Hematopoietic multipotent progenitor cell treated with erythropoietin and hydrocortisone succinate and interleukin-3 and kit ligand, for 15 days (in vitro differentiated cells): Measurements from ENCODE around the gene ITSN2.
A peak's percentile ranks its signal among the peaks of the same experiment; 100 is the strongest.
"Not testable (repeated sequence)": the region's sequence is repeated elsewhere in the genome, so short reads cannot be mapped to it uniquely, and the experiment has no call there.

ENCODE experiments used
- DNase-seq: peaks from one replicate; pipeline ENCODE4 v3.0.0-alpha.2; 2015; ENCODE audit warnings: low spot score

ITSN2 gene

GRCh38 chr2:24363301-24363700, 3.0 kb upstream of the ITSN2 start:
- no peak for DNase-seq

DNA sequence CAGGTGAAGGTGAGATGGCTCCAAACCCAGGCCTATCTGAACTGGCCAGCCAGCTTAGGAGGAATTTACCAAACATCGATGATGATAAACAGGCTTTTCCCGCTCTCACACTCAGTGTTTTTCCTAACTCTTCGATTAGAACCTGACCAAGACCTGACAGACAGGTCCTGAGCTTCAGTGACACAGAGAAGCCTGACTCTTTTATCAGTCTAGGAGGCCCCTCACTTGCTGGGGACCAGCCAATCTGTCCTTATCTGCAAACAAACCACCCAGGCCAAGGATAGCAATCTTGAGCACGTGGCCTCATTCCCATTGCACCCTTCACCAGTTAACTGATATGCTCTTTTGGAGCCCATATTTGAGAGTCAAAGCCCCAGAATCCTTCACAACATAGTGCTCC, 1.9 kb upstream of the ITSN2 start:
- DNase-seq = no peak

- no peak for DNase-seq
Observed at GRCh38 chr2:24360963-24361330, 611 bp upstream of the ITSN2 start.

DNA sequence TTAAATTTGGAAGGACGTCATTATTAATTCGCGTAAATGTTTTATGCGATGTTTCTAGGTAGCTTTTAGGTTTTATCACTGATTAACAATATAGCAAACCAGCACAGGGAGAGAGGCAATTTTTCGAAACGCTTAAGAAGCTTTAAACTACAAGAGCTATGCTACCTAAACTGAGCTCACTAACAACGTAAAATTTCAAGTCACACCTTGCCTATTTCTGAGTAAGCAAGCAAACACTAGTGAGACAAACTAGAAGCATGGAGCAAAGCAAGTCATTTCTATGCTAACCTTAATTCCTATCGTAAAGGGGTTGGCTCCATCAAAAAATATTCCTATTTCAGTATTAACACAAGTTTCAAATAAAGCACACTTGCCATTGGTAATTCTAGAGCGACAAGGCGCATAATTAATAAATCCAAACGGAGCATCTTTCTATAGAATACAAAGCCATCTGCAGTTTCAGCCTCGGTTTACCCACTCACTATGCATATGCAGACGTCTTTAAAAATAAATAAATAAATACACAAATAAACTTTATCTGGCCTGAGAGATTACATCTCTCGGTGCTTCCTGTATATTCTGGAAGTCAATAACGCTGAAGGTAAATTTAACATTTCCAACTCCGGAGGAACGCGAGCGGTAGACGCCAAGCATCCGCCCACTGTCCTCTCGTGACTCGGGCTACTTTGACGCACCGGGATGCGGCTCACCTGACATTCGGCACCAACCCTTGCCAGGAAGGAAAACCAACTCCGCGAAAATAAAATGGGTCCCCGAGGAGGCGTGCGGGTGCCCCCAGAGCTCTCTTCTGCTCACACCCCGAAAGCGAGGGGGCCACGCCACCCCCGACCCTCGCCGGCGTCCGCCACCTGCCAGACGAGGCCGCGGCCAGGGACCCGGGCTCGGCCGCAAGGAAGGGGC, 947 bp downstream of the ITSN2 start:
- DNase-seq = peak; percentile 32

DNA sequence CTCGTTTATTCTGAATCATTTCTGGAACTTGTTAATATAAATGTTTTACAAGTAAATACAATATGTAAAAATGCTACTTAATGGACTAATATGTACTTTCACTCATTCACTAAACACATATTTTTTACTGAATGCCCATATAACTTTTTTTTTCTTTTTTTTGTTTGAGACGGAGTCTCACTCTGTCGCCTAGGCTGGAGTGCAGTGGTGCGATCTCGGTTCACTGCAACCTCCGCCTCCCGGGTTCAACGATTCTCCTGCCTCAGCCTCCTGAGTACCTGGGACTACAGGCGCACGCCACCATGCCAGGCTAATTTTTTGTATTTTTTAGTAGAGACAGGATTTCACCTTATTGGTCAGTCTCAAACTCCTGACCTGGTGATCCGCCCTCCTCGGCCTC, 2.6 kb downstream of the ITSN2 start:
- not testable (repeated sequence) for DNase-seq

DNA sequence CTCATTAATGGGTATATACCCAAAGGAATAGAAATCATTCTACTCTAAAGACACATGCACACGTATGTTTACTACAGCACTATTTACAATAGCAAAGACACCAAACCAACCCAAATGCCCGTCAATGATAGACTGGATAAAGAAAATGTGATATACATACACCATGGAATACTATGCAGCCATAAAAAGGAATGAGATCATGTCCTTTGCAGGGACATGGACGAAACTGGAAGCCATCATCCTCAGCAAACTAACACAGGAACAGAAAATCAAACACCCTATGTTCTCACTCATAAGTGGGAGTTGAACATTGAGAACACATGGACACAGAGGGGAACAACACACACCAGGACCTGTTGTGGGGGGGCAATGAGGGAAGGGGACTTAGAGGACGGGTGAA, 3.2 kb downstream of the ITSN2 start:
- not testable (repeated sequence) for DNase-seq

GRCh38 chr2:24354957-24355356, 5.4 kb downstream of the ITSN2 start:
- no peak for DNase-seq

DNA sequence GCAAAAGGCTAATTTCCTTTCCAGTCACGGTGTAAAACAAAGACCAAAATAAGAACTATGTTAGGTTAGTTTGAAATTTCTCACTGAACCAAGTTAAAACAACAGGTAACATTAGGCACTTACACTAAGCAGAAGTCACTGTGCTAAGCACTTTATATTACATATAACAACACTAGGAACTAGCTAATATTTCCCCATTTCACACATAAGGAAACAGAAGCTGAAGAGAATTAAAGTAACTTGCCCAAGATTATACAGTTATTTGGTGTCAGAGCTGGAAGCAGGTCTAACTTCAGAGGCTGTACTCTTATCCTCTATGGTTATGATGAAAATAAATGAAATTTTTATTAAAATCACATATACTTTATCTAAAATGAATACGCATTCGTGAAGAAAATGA, 5.9 kb downstream of the ITSN2 start:
- DNase-seq = no peak

GRCh38 chr2:24353973-24354372, 6.4 kb downstream of the ITSN2 start:
- DNase-seq = no peak

DNA sequence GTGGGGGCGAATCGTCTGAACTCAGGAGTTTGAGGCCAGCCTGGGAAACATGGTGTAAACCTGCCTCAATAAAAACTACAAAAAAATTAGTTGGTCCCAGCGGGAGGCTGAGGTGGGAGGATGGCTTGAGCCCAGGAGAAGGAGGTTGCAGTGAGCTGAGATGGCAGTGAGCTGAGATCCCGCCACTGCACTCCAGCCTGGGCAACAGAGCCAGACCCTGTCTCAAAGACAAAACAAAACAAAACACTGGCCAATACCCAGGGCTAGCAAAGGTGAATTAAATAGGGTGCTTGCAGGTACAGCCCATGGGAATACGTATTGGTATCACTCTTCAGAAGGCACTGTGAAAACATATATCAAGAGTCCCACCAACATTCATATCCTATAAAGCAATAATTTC, 7.0 kb downstream of the ITSN2 start:
- DNase-seq = no peak

- no peak for DNase-seq
Observed at GRCh38 chr2:24352664-24353063, 7.7 kb downstream of the ITSN2 start.

GRCh38 chr2:24351981-24352380, 8.4 kb downstream of the ITSN2 start:
- DNase-seq = no peak

DNA sequence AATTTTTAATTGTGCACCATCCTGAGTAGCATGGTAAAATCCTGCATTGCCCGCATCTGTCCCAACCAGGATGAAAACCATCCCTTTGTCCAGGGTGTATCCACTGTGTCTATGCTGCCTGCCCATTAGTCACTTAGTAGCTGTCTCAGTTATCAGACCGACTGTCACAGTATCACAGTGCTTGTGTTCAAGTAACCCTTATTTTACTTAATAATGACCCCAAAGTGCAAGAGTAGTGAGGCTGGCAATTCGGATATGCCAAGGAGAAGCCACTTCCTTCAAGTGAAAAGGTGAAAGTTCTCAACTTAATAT, 8.8 kb downstream of the ITSN2 start:
- no peak for DNase-seq

DNA sequence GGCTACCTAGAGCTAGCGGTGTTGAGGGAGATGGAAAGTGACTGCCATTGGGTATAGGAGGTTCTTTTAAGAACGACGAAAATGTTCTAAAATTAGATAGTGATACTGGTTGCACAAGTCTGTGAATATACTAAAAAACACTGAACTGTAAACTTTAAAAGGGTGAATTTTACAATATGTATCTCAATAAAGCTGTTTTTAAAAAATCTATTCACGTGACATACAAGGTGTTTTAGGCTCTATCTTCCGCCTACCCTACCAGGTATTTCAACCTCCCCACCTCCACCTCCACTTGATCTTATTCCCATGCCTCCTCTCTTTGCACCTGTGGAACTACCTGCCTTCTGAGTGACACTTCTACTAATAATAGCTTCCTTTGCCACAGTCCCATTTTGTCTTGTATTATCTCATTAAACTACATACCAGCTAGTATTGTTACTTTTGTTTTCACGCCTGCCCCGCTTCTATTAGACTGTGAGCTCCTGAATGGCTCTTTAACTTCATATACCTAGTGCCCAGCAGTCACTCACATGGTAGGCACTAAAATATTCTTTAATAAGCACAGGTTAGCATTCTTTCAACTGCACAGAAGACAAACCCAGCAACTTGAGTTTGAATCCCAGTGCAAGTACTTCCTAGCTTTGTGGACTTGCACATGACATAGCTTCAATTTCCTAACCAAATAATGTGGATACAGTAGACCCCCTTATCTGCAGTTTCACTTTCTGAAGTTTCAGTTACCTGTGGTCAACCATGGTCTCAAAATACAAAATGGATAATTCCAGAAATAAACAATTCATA, 9.3 kb downstream of the ITSN2 start:
- no peak for DNase-seq

- no peak for DNase-seq
Observed at GRCh38 chr2:24349097-24349496, 11.2 kb downstream of the ITSN2 start.

- DNase-seq = no peak
Observed at GRCh38 chr2:24345937-24346336, 14.4 kb downstream of the ITSN2 start.

DNA sequence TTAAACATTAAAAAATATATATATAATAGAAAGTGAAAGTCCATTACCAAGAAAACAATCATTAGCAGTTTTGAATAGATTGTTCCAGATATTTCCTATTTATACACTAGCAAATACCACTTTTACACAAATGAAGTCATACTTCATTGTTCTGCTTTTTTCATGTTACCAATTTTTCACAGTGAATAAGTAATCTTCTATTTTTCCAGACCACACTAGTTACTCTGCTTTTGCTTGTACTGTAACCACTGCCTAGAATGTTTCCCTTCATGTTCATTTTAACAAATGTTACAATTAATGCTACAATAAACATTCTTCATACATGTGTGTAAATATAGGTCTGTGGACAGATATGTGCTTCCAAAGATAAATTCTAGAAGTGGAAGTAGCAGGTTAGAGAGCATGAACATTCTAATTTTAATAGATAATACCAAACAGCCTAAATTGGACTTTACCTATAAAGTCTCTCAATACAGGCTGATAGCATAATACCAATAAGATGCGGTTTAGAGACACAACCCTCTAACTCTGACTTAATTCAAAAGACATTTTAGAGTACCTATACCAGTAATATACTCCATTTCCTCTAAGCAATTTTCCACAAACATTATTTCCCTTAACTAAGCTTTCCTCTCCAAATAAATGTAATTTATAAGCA, 17.0 kb downstream of the ITSN2 start:
- DNase-seq = no peak

DNA sequence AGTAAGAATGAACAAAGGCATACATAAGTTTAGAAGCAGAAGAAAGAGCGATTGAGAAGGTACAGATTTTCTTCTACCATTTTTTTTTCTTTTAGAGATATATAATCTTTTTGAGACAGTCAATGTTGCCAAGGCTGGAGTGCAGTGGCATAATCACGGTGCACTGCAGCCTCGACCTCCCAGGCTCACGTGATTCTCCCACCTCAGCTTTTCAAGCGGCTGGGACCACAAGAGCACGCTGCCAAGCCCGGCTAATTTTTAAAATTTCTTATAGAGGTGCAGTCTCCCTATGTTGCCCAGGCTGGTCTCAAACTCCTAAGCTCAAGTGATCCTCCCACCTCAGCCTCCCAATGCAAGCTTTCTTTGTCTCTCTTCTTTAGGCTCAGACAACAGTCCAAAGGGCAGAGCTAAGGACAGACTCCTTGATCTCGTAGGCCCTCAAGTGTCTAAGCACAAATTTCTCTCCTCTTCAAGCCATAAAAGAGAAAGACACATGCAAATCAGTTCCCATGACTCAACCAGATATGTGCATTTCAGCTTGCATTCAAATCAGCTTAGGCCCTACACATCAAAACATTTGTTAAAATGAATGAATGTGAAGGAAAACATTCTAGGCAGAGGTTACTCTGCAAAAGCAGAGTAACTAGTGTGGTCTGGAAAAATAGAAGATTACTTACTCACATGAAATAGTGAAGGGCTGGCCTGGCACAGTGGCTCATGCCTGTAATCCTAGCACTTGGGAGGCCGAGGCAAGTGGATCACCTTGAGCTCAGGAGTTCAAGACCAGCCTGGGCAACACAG, 18.0 kb downstream of the ITSN2 start:
- DNase-seq = no peak

DNA sequence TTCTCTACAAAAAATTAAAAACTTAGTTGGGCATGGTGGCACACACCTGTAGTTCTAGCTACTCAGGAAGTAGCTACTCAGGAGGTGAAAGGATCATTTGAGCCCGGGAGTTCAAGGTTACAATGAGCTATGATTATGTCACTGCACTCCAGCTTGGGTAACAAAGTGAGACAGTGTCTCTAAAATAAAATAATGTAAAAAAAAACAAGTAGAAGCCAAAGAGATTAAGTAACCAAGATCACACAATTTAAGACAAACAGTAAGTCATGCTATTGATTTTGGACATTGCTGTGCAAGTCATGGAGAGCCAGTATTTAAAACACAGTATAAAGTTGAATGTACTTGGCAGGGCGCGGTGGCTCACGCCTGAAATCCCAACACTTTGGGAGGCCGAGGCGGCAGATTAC, 20.5 kb downstream of the ITSN2 start:
- no peak for DNase-seq

GRCh38 chr2:24339098-24339497, 21.2 kb downstream of the ITSN2 start:
- not testable (repeated sequence) for DNase-seq

GRCh38 chr2:24337890-24338289, 22.4 kb downstream of the ITSN2 start:
- DNase-seq = no peak

DNA sequence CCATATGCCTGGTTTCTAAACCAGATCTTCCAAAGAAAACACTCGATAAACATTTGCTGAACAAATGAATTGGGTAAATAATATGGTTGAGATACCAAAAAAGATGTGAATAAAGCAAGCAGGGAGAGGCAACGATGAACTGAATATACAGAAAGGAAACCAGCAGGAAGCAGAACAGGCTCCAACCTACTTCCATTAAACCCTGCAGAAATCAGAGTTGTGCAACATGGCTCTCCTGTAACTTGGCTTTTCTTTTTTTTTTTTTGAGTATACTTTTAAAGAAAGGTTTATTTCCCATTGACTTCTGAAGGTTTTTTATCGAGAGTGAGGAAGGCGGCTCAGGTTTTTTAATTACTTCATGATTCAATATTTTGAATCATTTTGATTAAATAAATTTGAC, 23.5 kb downstream of the ITSN2 start:
- no peak for DNase-seq
